Measurements from ENCODE around the gene RAB30. TPM values are rescaled to one million over a fixed set of nuclear protein-coding genes. Genes with fewer than 3 reads are reported as not detected.

Gene RAB30, protein sequence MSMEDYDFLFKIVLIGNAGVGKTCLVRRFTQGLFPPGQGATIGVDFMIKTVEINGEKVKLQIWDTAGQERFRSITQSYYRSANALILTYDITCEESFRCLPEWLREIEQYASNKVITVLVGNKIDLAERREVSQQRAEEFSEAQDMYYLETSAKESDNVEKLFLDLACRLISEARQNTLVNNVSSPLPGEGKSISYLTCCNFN
- 10 to 100 TPM in 1 of 2 experiments, 1 to 10 TPM in 1; 9.8 to 10.9 TPM for total RNA-seq

DNA sequence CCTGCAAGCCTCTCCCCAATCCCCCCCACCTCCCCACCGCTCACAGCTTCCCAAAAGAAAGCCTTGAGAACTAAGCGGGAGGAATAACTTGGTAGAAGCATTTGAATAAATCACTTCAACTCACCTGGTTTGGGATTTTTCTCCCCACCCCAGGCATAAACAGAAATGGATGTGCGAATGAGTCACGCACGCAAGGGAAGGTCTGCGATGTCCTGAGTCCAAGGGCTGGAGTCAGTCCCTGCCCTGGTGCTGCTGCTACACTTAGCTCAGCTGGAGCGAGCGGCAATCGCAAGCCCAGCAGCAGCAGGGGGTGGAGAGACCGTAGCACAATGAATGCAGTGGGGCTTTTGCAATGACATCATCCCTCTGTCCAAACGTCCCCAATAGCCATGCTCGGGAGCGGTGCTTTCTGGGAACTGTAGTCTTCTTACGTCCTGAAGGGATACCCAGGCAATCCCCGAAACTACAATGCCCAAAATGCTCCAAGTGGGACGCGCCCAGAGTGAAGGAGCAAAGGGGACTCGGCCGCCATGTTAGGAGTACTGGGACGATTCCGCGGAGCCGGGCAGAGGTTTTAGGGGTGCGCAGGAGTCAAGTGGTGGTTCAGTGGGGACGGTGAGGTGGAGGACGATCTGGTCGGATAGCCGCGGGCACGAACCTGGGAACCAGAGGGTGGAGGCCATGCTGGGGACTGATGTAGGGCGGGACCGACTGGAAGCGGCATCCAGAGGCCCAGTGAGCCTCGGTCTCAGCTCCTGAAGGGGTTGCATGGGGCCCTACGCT, at the start of gene RAB30:
Gene RAB30 (minus strand): TSS at position 331 of the 783 bp plus-strand sequence. CDS start 74,581 bp downstream, outside the sequence.
- ChIA-PET CTCF (interaction anchor here (0.7 to 1.6 kb wide), 8 partner anchors 38 to 179 kb away, joined by 3 to 4 read pairs (median 3); partner anchors contain the start of gene PRCP), POLR2A (interaction anchor here (0.6 to 5.9 kb wide), 16 partner anchors 9 to 170 kb away, joined by 3 to 44 read pairs (median 4); partner anchors contain the start of genes DDIAS and PCF11)
- peak; percentile 98 for DNase-seq
- H3K36me3 Mint-ChIP-seq (ENCODE audit: low read depth): peaks cover 3% of the 10 kb centered on the region
- intact Hi-C loops (cut with micrococcal nuclease): loop anchor here (1.0 to 10.0 kb wide), 5 partner anchors 74 to 169 kb away; partner anchors contain the start of genes ANKRD42, DDIAS and PRCP
- peak; percentile 98 for ATAC-seq
- H3K27ac Mint-ChIP-seq: no peak within 1 kb of the TSS
- H3K9me3 Mint-ChIP-seq: no peaks in the 10 kb centered on the region
- peaks cover 45% of the 10 kb centered on the region for H3K4me1 Mint-ChIP-seq (ENCODE audit: low read depth)
- H3K27me3 Mint-ChIP-seq: no peaks in the 10 kb centered on the region
- H3K4me3 Mint-ChIP-seq: no peak within 1 kb of the TSS
- TF ChIP-seq, protein P1, sequence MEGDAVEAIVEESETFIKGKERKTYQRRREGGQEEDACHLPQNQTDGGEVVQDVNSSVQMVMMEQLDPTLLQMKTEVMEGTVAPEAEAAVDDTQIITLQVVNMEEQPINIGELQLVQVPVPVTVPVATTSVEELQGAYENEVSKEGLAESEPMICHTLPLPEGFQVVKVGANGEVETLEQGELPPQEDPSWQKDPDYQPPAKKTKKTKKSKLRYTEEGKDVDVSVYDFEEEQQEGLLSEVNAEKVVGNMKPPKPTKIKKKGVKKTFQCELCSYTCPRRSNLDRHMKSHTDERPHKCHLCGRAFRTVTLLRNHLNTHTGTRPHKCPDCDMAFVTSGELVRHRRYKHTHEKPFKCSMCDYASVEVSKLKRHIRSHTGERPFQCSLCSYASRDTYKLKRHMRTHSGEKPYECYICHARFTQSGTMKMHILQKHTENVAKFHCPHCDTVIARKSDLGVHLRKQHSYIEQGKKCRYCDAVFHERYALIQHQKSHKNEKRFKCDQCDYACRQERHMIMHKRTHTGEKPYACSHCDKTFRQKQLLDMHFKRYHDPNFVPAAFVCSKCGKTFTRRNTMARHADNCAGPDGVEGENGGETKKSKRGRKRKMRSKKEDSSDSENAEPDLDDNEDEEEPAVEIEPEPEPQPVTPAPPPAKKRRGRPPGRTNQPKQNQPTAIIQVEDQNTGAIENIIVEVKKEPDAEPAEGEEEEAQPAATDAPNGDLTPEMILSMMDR (IDR thresholded peaks at IDR 0.05): no peak

DNA sequence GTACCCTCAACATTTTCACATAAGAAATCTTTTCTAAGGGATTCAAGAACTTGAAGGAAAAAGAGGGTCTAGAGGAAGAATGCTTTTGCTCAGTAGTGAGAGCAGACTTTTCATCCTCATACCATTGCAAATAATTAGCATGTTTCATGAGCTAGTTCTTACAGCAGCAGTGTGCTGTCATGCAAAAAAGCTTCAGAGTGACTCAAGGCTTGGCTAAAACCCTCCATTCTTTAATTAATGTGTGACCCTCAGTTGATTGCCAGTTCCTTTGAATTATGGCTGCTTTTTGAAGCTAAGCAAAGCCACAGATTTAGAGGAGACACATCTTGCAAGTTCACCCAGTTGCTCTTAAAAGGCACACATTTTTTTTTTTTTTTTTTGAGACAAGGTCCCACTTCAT, 48.6 kb upstream of the RAB30 start:
- no peaks in the 10 kb centered on the region for H3K9me3 Mint-ChIP-seq
- peaks cover 49% of the 10 kb centered on the region for H3K4me1 Mint-ChIP-seq (ENCODE audit: low read depth)
- TF ChIP-seq, protein P1 (IDR thresholded peaks at IDR 0.05): no peak
- CTCF ChIA-PET: interaction anchor here (0.8 to 1.7 kb wide), 2 partner anchors 22 to 31 kb away, joined by 3 to 5 read pairs; no protein-coding TSS in a partner anchor
- peak overlapping the region; percentile 22 for H3K27ac Mint-ChIP-seq
- H3K27me3 Mint-ChIP-seq: no peaks in the 10 kb centered on the region
- POLR2A ChIA-PET: no interaction called here
- intact Hi-C loops (cut with micrococcal nuclease): no loop called here
- no peaks in the 10 kb centered on the region for H3K36me3 Mint-ChIP-seq (ENCODE audit: low read depth)
- no peak for ATAC-seq
- no peak overlapping the region for H3K4me3 Mint-ChIP-seq
- no peak for DNase-seq

DNA sequence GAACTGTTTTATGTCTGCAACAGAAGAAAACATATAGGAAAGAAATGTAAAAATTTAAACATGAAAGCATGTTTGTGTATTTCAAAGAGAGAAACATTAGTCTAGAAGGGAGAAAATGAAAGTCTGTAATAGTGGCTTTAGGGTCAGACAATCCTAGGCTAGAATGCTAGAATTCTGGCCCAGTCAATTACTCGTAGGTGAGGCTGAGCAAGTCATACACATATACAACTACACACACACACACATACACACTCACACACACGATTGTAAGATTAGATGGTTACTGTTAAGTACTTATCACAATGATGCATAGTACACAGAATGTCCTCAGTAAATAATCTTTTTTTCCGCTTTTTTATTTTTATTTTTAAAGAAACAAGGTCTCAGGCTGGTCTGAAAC, 47.5 kb upstream of the RAB30 start:
- no peaks in the 10 kb centered on the region for H3K9me3 Mint-ChIP-seq
- intact Hi-C loops (cut with micrococcal nuclease): no loop called here
- CTCF ChIA-PET: no interaction called here
- H3K27me3 Mint-ChIP-seq: no peaks in the 10 kb centered on the region
- H3K27ac Mint-ChIP-seq: peak overlapping the region; percentile 40
- POLR2A ChIA-PET: interaction anchor here (0.8 kb wide), 1 partner anchor 70 kb away, joined by 3 read pairs; no protein-coding TSS in a partner anchor
- H3K4me1 Mint-ChIP-seq (ENCODE audit: low read depth): peaks cover 59% of the 10 kb centered on the region
- no peak for ATAC-seq
- H3K36me3 Mint-ChIP-seq (ENCODE audit: low read depth): no peaks in the 10 kb centered on the region
- no peak for DNase-seq
- TF ChIP-seq, protein P1 (IDR thresholded peaks at IDR 0.05): no peak
- no peak overlapping the region for H3K4me3 Mint-ChIP-seq

DNA sequence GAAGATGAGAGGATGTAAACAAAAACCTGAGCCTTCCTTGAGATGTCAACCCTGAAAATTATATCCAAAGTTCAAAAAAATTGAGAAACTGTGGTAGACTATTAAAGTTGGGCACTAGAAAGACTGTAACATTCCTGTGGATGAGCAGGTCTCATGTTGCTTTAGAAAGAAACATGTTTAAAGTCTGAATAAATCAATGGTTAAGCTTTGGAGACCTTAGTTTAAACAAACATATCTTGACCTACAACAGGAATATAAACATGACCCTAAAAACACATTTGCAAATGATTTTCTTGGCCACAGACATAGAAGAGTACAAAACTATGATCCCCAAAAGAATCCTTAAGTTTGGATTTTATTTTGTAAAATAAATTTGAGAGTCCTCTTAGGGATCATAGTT, 47.1 kb upstream of the RAB30 start:
- no peak overlapping the region for H3K4me3 Mint-ChIP-seq
- DNase-seq (no peak), ATAC-seq (no peak)
- peak overlapping the region; percentile 40 for H3K27ac Mint-ChIP-seq
- no peaks in the 10 kb centered on the region for H3K9me3 Mint-ChIP-seq
- H3K27me3 Mint-ChIP-seq: no peaks in the 10 kb centered on the region
- ChIA-PET CTCF (interaction anchor here (1.0 to 1.4 kb wide), 4 partner anchors 13 to 37 kb away, joined by 3 to 5 read pairs (median 3); no protein-coding TSS in a partner anchor), POLR2A (interaction anchor here (0.8 kb wide), 1 partner anchor 70 kb away, joined by 3 read pairs; no protein-coding TSS in a partner anchor)
- intact Hi-C loops (cut with micrococcal nuclease): no loop called here
- no peaks in the 10 kb centered on the region for H3K36me3 Mint-ChIP-seq (ENCODE audit: low read depth)
- TF ChIP-seq, protein P1 (IDR thresholded peaks at IDR 0.05): no peak
- peaks cover 59% of the 10 kb centered on the region for H3K4me1 Mint-ChIP-seq (ENCODE audit: low read depth)

All from activated CD8-positive, alpha-beta T cell treated with anti-CD3 and anti-CD28 coated beads for 36 hours (primary cell).